D341Med (cell line): Measurements from ENCODE around the gene POT1.
"Not testable (repeated sequence)": the region's sequence is repeated elsewhere in the genome, so short reads cannot be mapped to it uniquely, and the experiment has no call there.

Experiments used
- DNase-seq: peaks from one replicate; pipeline ENCODE4 v3.0.0; 2012; ENCODE audit warnings: low spot score

POT1 gene, protein sequence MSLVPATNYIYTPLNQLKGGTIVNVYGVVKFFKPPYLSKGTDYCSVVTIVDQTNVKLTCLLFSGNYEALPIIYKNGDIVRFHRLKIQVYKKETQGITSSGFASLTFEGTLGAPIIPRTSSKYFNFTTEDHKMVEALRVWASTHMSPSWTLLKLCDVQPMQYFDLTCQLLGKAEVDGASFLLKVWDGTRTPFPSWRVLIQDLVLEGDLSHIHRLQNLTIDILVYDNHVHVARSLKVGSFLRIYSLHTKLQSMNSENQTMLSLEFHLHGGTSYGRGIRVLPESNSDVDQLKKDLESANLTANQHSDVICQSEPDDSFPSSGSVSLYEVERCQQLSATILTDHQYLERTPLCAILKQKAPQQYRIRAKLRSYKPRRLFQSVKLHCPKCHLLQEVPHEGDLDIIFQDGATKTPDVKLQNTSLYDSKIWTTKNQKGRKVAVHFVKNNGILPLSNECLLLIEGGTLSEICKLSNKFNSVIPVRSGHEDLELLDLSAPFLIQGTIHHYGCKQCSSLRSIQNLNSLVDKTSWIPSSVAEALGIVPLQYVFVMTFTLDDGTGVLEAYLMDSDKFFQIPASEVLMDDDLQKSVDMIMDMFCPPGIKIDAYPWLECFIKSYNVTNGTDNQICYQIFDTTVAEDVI

GRCh38 chr7:124929467-124930172, at the start of gene POT1:
POT1 (minus strand) TSS chr7:124929825; CDS start chr7:124897173, 32,652 bp downstream.
- peak; percentile 95 for DNase-seq

- not testable (repeated sequence) for DNase-seq
Measured at GRCh38 chr7:124975131-124975530, 45.5 kb upstream of the POT1 start.

- no peak for DNase-seq
Measured at GRCh38 chr7:124965553-124965952, 35.9 kb upstream of the POT1 start.

DNA sequence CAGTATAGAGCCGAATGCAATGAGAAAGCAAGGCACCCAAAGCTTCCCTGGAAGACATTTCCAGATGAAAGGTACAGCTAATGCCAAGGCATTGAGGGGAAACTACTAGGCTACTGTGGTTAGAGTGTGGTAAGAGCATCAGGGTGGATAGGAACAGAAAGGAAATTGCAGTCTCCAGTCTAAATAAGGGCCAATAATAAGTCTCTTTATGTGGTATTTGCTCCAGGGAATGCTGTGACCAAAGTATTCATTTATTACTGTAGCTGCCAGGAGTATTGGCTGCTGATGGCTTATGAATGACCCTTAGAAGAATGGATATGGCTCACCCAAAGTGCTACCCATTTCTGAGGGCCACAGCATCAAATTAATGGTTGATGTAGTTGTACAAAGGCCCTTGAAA, 30.1 kb upstream of the POT1 start:
- no peak for DNase-seq

- not testable (repeated sequence) for DNase-seq
Measured at GRCh38 chr7:124957952-124958351, 28.3 kb upstream of the POT1 start.

DNA sequence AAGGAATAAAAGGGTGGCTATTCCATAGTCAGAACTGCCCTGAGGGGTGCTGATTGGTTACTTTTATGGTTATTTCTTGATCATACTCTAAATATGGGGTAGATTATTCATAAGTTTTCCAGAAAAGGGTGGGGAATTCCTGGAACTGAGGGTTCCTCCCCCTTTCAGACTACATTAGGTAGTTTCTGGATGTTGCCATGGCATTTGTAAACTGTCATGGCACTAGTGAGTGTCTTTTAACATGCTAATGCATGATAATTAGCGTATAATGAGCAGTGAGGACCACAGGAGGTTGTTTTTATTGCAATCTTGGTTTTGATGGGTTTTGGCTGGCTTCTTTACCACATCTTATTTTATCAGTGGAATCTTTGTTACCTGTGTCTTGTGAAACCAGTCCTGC, 26.5 kb upstream of the POT1 start:
- DNase-seq: no peak

GRCh38 chr7:124954790-124955189, 25.2 kb upstream of the POT1 start:
- DNase-seq: no peak

GRCh38 chr7:124945680-124946079, 16.1 kb upstream of the POT1 start:
- DNase-seq: no peak

GRCh38 chr7:124943472-124943871, 13.8 kb upstream of the POT1 start:
- no peak for DNase-seq

DNA sequence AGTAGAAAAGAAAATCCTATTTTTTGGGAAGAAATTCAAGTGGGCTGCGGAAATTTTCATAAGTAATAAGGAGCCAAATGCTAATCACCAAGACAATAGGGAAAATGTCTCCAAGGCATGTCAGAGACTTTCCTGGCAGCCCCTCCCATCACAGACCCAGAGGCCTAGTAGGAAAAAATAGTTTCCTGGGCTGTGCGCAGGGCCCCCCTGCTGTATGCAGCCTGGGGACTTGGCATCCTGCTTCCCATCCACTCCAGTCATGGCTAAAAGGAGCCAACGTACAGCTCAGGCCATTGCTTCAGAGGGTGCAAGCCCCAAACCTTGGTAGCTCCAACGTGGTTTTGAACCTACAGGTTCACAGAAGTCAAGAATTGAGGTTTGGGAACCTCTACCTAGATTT, 12.8 kb upstream of the POT1 start:
- DNase-seq: no peak

- DNase-seq: no peak
Measured at GRCh38 chr7:124940306-124940705, 10.7 kb upstream of the POT1 start.

DNA sequence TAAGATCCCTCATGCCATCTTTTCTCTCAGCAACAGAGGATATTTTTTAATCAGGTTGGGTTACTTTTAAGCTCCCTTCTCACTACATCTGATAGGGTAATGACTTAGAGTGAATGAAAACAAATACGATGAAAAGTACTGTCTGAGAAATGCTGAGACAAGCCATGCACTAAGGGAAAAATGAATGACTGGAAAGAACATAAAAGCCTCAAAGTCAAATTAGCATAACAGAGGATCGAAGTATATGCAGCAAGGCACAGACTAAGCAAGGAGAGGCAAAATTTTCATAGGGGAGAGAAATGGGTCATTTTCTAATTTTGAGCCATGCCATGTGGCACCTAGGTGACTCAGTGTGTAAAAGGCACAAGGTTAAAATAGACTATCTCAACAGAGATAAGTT, 8.5 kb upstream of the POT1 start:
- DNase-seq: no peak

GRCh38 chr7:124937076-124937475, 7.5 kb upstream of the POT1 start:
- no peak for DNase-seq

GRCh38 chr7:124934841-124935240, 5.2 kb upstream of the POT1 start:
- no peak for DNase-seq

DNA sequence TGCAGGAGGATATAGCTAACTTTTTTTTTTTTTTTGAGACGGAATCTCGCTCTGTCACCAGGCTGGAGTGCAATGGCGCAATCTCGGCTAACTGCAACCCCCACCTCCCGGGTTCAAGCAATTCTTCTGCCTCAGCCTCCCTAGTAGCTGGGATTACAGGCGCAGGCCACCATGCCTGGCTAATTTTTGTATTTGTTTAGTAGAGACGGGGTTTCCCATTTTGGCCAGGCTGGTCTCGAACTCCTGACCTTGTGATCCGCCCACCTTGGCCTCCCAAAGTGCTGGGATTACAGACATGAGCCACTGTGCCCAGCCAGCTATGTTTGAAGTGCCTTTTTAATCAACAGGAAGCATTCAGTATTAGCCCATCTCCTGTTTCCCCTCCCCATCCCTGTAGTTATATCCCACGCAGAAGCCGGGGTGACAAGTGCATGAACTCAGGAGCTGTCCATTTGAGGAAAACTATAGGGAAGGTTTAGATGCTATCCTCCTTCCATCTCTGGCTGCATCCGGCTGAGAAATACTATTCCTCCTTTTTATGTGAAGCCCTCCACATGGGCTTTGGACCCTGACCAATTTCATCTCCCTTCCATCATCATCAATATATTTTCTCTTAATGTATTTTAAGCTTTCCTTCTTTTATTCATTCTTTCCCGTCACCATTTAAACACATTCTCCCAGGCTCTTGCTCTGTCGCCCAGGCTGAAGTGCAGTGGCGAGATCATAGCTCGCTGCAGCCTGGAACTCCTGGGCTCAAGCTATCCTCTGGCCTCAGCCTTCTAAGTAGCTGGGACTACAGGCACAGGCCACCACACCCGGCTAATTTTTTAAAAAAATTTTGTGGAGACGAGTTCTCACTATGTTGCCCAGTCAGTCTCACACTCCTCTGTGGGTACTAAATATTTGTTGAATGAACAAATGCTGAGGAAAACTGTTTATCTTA, 1.3 kb upstream of the POT1 start:
- no peak for DNase-seq

- DNase-seq: no peak
Measured at GRCh38 chr7:124930173-124930623, 573 bp upstream of the POT1 start.

DNA sequence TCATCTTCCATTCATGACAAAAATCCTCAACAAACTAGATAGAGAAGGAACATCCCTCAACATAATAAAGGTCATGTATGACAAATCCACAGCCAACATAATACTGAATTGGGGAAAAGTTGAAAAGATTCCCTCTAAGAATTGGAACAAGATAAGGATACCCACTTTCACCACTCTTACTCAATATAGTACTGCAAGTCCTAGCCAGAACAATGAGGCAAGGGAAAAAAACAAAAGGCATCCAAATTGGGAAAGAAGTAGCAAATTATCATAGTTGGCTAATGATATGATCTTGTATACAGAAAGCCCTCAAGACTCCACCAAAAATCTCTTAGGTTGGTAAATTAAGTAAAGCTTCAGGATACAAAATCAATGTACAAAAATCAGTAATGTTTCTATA, 4.7 kb downstream of the POT1 start:
- DNase-seq: no peak

GRCh38 chr7:124922200-124922599, 7.4 kb downstream of the POT1 start:
- DNase-seq: no peak

GRCh38 chr7:124919841-124920240, 9.8 kb downstream of the POT1 start:
- no peak for DNase-seq

DNA sequence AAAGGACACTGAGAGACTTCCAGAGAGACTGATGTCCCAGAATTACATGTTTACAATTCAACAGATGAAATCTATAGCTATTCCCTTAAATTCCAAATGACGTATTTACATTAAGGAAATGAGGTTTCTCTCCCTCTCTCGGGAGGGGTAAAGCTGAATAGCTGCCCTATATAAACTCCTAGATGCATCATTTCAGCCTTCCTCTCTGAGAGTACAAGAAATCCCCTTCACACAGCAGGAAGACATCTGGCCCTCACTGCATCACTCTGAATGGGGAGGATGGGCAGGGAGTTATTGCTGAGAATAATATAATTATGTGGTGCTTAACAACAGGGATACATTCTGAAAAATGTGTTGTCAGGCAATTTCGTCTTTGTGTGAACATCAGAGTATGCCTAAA, 11.0 kb downstream of the POT1 start:
- no peak for DNase-seq

DNA sequence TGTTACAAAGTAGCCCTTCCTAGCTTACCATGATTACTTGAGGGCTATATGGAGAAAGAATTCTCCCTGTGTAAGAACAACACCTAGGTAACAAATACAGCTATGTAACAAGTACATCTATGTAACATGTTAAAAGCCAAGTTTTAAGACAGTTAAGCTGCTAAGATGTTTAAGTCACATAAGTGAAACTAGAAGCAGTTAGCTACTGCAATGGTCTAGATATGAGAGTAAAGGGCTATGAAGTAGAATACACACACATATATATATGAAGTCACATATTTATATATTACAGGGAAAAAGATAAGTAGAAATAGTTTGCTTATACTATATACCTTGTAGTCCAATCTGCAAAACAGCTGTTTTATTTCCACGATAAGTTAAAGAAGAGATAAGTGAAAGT, 14.4 kb downstream of the POT1 start:
- DNase-seq: no peak

DNA sequence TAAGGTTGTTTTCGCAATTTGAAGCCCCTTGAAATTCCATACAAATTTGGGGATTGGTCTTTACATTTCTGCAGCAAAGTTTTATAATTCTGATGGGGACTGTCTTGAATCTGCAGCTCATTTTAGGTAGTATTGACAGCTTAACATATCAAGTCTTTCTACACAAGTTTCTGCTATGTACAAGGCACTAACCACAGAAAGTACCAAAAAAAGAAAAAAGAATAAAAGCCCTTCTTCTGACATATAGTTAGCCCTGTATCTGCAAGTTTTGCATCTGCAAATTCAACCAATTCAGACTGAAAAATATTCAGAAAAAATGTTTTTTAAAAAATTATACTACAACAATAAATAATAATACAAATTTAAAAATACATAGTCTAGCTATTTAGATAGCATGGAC, 15.3 kb downstream of the POT1 start:
- DNase-seq: no peak
